GM12865 (cell line): Measurements from ENCODE around the gene SCAF11.

Source experiments
- DNase-seq: peaks from one replicate; pipeline ENCODE4 v3.0.0; 2010; ENCODE audit warnings: low read depth
- H3K4me3 ChIP-seq: 2 replicates; pipeline ENCODE4 v1.5.1; 2011; ENCODE audit warnings: mild to moderate bottlenecking, low read depth, low read length, control low read depth
- TF ChIP-seq, protein P1 (sequence below): IDR thresholded peaks from 2 replicates; pipeline ENCODE4 v1.5.1; 2011; ENCODE audit warnings: low read length, control low read depth, low read depth, inconsistent platforms; ENCODE audit not compliant: insufficient read depth; ENCODE audit errors: missing control alignments

Gene SCAF11

DNA sequence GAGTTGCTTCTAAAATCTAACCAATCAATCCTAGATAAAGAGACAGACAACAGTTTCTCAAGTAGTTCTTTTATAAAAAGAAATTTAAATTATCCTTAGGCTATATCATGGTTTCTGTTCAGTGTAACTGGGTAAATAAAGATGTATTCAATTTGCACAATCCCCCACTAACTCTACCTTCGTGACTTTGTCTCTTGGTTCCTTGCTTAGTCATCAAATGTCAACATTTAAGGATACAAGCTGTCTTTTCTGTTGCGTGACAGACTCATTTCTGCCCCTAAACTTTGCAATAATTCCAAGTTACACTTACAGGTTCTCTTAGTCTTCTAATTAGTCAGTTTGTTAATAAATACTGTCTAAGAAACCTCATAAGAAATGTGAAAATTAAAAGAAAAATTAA is 50.6 kb downstream of the SCAF11 start:
- TF ChIP-seq, protein P1, sequence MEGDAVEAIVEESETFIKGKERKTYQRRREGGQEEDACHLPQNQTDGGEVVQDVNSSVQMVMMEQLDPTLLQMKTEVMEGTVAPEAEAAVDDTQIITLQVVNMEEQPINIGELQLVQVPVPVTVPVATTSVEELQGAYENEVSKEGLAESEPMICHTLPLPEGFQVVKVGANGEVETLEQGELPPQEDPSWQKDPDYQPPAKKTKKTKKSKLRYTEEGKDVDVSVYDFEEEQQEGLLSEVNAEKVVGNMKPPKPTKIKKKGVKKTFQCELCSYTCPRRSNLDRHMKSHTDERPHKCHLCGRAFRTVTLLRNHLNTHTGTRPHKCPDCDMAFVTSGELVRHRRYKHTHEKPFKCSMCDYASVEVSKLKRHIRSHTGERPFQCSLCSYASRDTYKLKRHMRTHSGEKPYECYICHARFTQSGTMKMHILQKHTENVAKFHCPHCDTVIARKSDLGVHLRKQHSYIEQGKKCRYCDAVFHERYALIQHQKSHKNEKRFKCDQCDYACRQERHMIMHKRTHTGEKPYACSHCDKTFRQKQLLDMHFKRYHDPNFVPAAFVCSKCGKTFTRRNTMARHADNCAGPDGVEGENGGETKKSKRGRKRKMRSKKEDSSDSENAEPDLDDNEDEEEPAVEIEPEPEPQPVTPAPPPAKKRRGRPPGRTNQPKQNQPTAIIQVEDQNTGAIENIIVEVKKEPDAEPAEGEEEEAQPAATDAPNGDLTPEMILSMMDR: no peak
- H3K4me3 ChIP-seq: no peak overlapping the region
- no peak for DNase-seq

DNA sequence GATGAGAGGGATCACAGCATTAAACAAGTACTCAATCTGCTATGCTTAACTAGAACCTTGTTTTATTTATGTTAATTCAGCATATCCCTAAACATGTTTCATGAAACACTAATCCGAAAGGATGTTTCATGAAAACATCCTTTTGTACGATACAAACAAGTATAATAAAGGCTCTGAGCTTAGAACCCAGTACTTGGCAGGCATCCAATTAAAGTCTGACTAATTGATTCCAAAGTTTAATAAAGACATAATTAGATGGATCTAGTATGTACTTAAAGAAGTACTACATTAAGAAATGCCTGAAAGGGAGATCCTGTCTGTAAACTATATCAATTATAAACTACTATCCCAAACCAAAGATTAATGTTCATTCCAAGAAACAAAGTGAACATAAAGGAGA is 51.8 kb downstream of the SCAF11 start:
- TF ChIP-seq, protein P1: no peak

DNA sequence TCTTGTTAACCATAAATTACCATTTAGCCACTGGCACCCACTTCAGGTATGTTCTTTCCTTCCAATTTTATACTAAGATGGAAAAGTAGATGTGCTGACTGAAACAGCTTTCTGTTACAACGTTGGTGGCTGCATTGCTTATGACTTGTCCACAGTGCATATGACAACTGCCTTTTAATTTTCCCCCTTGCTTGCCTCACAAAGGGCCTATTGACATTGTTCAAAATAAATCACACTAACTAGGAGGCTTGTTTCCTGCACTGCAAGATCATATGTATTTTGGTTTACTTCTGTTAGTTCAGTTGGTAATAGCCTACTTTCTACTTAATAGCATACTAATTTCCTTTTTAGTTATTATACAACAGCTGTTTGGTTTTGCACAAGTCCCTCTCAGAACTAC is 55.4 kb downstream of the SCAF11 start:
- no peak for DNase-seq
- TF ChIP-seq, protein P1: no peak
- H3K4me3 ChIP-seq: no peak overlapping the region

More for the DNA sequence above, 51.8 kb downstream of the SCAF11 start:
- DNase-seq: no peak
- H3K4me3 ChIP-seq: no peak overlapping the region

DNA sequence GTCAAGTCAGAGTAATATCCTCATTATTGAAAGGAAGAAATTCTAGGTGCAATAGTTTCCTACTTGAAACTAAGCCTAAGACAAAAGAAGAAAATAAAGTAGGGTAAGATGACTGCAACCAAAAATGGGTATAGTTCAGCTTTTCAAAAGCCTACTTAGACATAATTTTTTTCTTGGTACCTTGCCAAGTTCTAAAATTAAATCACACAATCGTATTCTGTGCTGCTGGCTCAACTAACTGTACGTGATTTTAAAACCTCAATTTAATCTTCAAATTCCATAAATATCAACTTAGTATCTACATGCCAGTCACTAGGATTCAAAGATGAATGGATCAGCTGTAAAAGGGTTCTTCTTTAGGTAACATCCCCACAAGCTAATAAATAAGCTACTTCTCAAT is 56.9 kb downstream of the SCAF11 start:
- H3K4me3 ChIP-seq: no peak overlapping the region
- DNase-seq: no peak
- TF ChIP-seq, protein P1: no peak

DNA sequence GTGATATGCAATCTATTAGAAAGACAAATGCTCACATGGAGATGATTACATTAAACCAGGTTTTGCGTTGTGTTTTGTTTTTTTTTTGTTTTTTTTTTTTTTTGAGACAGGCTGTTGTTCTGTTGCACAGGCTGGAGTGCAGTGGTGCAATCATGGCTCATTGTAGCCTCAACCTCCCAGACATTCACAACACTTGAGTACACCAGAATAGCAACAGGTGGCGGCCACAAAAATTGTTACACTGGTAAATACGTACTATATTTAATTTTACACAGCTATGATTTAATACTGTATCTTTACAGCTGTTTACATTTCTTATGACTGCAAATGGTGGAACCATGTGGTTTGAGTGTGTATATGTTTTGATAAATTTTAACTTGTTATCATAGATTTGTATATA is 60.0 kb downstream of the SCAF11 start:
- DNase-seq: no peak
- no peak overlapping the region for H3K4me3 ChIP-seq
- TF ChIP-seq, protein P1: no peak

DNA sequence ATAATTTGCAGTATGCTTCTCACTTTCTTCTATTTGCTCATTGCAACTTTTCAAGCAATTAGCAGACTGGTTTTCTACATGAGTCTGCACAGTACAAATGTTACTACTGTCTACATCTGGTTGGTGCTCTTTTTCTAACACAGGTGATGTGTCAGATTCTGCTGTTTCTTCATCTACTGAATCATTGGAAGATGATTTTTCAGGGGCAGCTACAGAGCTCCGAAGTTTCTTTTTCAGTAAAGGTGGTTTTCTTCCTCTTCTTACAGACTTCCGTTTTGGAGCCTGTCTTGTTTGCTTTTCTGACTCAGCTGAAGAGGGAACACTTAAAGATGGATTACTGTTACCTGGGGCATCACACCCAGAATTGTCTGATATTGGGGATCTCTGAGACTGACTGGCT is 62.1 kb downstream of the SCAF11 start:
- DNase-seq: no peak
- TF ChIP-seq, protein P1: no peak
- H3K4me3 ChIP-seq: no peak overlapping the region

DNA sequence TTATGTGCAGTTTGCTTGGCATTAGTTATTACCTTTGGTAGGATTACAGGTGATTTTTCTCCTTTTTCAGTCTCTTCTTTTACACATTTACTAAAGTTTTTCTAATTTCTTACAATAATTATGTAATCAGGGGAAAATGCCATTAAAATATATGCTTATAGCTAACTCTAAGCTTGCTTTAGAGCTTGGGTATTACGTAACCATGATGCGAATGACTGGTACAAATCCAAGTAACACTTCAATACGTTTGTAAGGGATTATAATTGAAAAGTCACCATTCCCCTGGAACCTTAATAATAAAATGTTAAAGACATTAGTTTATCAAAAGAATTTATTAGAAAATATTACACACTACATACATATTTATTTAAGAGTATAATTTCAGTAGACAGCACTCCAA is 71.6 kb downstream of the SCAF11 start:
- DNase-seq: no peak
- TF ChIP-seq, protein P1: no peak
- no peak overlapping the region for H3K4me3 ChIP-seq
